Coronary artery (tissue), 2 donors: ENCODE results near the gene FUT4.

Source experiments
- DNase-seq: peaks from one replicate; pipeline ENCODE4 v3.0.0-alpha.2; 2017; ENCODE audit warnings: low spot score
- H3K27ac ChIP-seq, 2 donors: fragments of 200-600 bp; sonication (generic); one replicate each; pipeline ENCODE4 v1.5.1; 2016 to 2019
- H3K4me3 ChIP-seq: fragments of 200-600 bp; sonication (generic); 2 replicates; pipeline ENCODE4 v1.5.1; 2016; ENCODE audit warnings: mild to moderate bottlenecking, moderate library complexity
- TF ChIP-seq, protein P1 (sequence below): fragments of 200-600 bp; sonication (generic); IDR thresholded peaks from one replicate; pipeline ENCODE4 v1.5.1; 2019; ENCODE audit warnings: antibody characterized with exemption

Gene FUT4

DNA sequence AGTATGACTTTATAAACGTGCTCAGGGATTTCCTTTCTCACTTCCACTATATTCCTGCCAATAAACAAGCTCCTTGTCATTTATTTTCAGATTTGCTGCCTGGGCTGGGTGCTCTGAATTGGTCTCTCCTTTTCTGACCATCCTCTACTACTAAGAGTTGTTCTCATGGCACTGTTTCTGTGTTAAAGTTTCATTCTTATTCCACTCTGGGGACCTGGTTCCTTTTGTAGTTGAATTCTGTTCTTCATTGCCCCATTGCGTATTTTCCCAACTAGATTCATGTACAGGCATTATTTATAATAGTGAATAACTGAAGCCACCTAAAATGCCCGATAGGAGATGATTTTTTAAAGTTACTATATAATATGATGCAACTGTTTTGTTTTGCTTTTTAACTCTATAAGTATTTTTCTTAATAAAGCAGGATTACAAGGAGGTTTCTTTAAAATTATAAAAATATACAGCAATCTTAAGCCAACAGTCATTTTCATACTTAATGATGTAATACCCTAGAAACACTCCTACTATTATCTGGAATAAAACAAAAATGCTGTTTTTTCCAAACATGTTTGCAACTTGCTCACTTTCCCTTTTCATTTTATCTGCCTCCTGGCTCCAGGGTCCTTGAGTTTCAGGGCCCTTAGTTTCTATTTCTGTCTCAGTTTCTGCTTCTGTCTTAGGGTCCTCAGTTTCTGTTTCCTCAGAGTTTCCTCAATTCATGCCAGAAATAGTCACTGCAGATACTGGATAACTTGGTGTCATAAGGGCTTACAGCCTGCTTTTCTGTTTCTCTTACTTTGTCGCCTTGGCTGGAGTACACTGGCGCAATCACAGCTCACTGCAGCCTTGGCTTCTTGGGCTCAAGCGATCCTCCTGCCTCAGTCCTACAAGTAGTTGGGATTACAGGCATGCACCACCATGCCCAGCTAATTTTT, 9.8 kb upstream of the FUT4 start:
- TF ChIP-seq, protein P1, sequence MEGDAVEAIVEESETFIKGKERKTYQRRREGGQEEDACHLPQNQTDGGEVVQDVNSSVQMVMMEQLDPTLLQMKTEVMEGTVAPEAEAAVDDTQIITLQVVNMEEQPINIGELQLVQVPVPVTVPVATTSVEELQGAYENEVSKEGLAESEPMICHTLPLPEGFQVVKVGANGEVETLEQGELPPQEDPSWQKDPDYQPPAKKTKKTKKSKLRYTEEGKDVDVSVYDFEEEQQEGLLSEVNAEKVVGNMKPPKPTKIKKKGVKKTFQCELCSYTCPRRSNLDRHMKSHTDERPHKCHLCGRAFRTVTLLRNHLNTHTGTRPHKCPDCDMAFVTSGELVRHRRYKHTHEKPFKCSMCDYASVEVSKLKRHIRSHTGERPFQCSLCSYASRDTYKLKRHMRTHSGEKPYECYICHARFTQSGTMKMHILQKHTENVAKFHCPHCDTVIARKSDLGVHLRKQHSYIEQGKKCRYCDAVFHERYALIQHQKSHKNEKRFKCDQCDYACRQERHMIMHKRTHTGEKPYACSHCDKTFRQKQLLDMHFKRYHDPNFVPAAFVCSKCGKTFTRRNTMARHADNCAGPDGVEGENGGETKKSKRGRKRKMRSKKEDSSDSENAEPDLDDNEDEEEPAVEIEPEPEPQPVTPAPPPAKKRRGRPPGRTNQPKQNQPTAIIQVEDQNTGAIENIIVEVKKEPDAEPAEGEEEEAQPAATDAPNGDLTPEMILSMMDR, result no peak
- no peak for DNase-seq
- Histone ChIP-seq H3K4me3 (peak overlapping the region; percentile 13), H3K27ac (peak overlapping the region; percentile 8 to 34)

DNA sequence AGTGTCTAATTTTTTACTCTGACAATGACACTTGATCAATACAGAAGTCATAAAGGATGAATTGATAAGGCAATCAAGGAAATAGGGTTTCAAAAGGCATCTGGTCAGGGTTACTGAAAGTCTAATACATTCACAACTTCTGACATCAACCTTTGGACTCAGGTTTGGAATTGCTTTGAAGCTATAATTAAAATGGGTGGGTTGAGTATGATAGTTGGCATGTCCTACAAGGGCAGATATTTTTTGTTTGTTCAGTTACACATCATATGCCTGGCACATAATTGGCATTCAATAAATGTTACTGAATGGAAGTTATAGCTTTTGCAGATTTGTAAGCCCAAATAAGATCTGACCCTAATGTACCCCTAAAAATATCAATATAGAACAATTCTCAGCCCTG, 7.3 kb upstream of the FUT4 start:
- no peak for DNase-seq
- TF ChIP-seq, protein P1, result no peak
- Histone ChIP-seq H3K27ac (peak overlapping the region in 1 of 2 donors; percentile 24), H3K4me3 (no peak overlapping the region)

- DNase-seq, result no peak
- TF ChIP-seq, protein P1, result no peak
- no peak overlapping the region for H3K4me3 ChIP-seq
- H3K27ac ChIP-seq, result peak overlapping the region in 1 of 2 donors; percentile 24
Measured at GRCh38 chr11:94537031-94537600, 6.6 kb upstream of the FUT4 start.

- TF ChIP-seq, protein P1, result no peak
- no peak overlapping the region for H3K27ac ChIP-seq
- no peak overlapping the region for H3K4me3 ChIP-seq
- no peak for DNase-seq
Measured at GRCh38 chr11:94539420-94539819, 4.3 kb upstream of the FUT4 start.

GRCh38 chr11:94544646-94545263, 1.0 kb downstream of the FUT4 start:
- TF ChIP-seq, protein P1, result no peak
- no peak for DNase-seq
- H3K4me3 ChIP-seq, result peak overlapping the region; percentile 92
- peak overlapping the region; percentile 98 to 99 for H3K27ac ChIP-seq

GRCh38 chr11:94545264-94546161, 1.8 kb downstream of the FUT4 start:
- Histone ChIP-seq H3K4me3 (peak overlapping the region; percentile 92), H3K27ac (peak overlapping the region; percentile 98 to 99)
- TF ChIP-seq, protein P1, result no peak
- DNase-seq, result no peak
